GM12878 (cell line): ENCODE results near the gene RNF113B. TPM values are rescaled to one million over a fixed set of nuclear protein-coding genes. Genes with fewer than 3 reads are reported as not detected.

Experiments
- ATAC-seq: fragments of 200-7000 bp; cut with Tn5 transposase; 3 replicates; pipeline ENCODE4 v1.9.1; 2020; ENCODE audit warnings: mild to moderate bottlenecking, moderate library complexity
- BruUV-seq: library from RNA; stranded (reverse); fragments of 400-500 nt; replicated peaks from 2 replicates; lab custom pipeline; 2021; lab: Mats Ljungman, UMichigan
- CTCF ChIA-PET: fragments of 300-600 bp; sonication (Branson Sonifier 250); formaldehyde crosslinking; extraction: SDS; loops from one replicate; lab custom pipeline; 2021; ENCODE audit warnings: inconsistent platforms; lab: Yijun Ruan, JAX
- POLR2A ChIA-PET: fragments of 350-600 bp; formaldehyde crosslinking; extraction: SDS; loops from one replicate; lab custom pipeline; 2021; ENCODE audit warnings: inconsistent platforms; lab: Charles Lee
- RAD21 ChIA-PET: fragments of 300-600 bp; sonication (Branson Sonifier 250); formaldehyde crosslinking; loops from one replicate; lab custom pipeline; 2023; ENCODE audit warnings: antibody characterized with exemption; ENCODE audit not compliant: unreplicated experiment; lab: Charles Lee
- SMC1A ChIA-PET: fragments of 300-600 bp; sonication (Branson Sonifier 250); formaldehyde crosslinking; loops from one replicate; lab custom pipeline; 2023; ENCODE audit not compliant: unreplicated experiment, uncharacterized antibody; lab: Charles Lee
- DNase-seq: peaks from one replicate; pipeline ENCODE4 v3.0.0-alpha.2; 2011; ENCODE audit warnings: low read depth, low spot score
- FAIRE-seq: peaks from 3 replicates; lab custom pipeline; 2011; peaks lifted over from hg19 to GRCh38; lab: Jason Lieb, UNC
- H2AFZ ChIP-seq: 2 replicates; pipeline ENCODE4 v1.6.0; 2011; ENCODE audit warnings: low read depth, low read length, control low read depth; ENCODE audit not compliant: control insufficient read depth
- H3K27ac ChIP-seq: 2 replicates; pipeline ENCODE4 v1.5.1; 2011; ENCODE audit warnings: control low read depth; ENCODE audit not compliant: control insufficient read depth, insufficient read depth
- H3K27me3 ChIP-seq, 2 experiments: replicated peaks in 1 of 2; 2 replicates each; pipeline versions ENCODE4 v1.6.0 to v1.6.1; 2011; ENCODE audit warnings: low read length in 1 of 2; ENCODE audit not compliant: control insufficient read depth in 2 of 2, insufficient read depth in 2 of 2
- H3K36me3 ChIP-seq, 2 experiments: 2 replicates each; pipeline ENCODE4 v1.5.1; 2011; ENCODE audit warnings: low read length in 1 of 2; ENCODE audit not compliant: control insufficient read depth in 2 of 2, insufficient read depth in 2 of 2
- H3K4me1 ChIP-seq: 2 replicates; pipeline ENCODE4 v1.6.1; 2011; ENCODE audit warnings: mild to moderate bottlenecking, low read length, moderate library complexity, mixed read lengths; ENCODE audit not compliant: control insufficient read depth, insufficient read depth
- H3K4me2 ChIP-seq: 2 replicates; pipeline ENCODE4 v1.6.0; 2011; ENCODE audit warnings: control low read depth; ENCODE audit not compliant: control insufficient read depth, insufficient read depth
- H3K4me3 ChIP-seq: fragments of 200-600 bp; sonication (generic); 2 replicates; pipeline ENCODE4 v1.5.1; 2016
- H3K79me2 ChIP-seq: 2 replicates; pipeline ENCODE4 v1.6.0; 2011; ENCODE audit warnings: low read length; ENCODE audit not compliant: control insufficient read depth, insufficient read depth
- H3K9ac ChIP-seq: 2 replicates; pipeline ENCODE4 v1.8.0; 2011; ENCODE audit warnings: low read length, control low read depth, mixed read lengths; ENCODE audit not compliant: control insufficient read depth, insufficient read depth
- H3K9me3 ChIP-seq: replicated peaks from 3 replicates; pipeline ENCODE4 v1.5.1; 2011; ENCODE audit warnings: mild to moderate bottlenecking, low read length; ENCODE audit not compliant: control insufficient read depth, insufficient read depth
- H4K20me1 ChIP-seq: 2 replicates; pipeline ENCODE4 v1.6.0; 2011; ENCODE audit not compliant: control insufficient read depth, insufficient read depth
- CTCF ChIP-seq, 3 experiments: IDR thresholded peaks in 2 of 3; conservative IDR thresholded peaks in 1 of 3; 2 replicates each; pipeline ENCODE4 v1.5.1; 2011; ENCODE audit warnings: low read depth in 3 of 3, low read length in 3 of 3, mild to moderate bottlenecking in 3 of 3, control low read depth in 2 of 3, moderate library complexity in 2 of 3, inconsistent platforms in 1 of 3, mixed read lengths in 1 of 3; ENCODE audit not compliant: control insufficient read depth in 2 of 3, insufficient read depth in 1 of 3; ENCODE audit errors: extremely low read depth in 1 of 3
- JUNB ChIP-seq: IDR thresholded peaks from 2 replicates; pipeline ENCODE4 v1.6.1; 2016; ENCODE audit warnings: antibody characterized with exemption, mild to moderate bottlenecking
- NFYB ChIP-seq: IDR thresholded peaks from 2 replicates; pipeline ENCODE4 v1.6.1; 2011; ENCODE audit warnings: low read depth, mild to moderate bottlenecking, low read length, improper control_type of control experiment, moderate library complexity; ENCODE audit not compliant: insufficient read depth
- RAD21 ChIP-seq: IDR thresholded peaks from 2 replicates; pipeline ENCODE4 v1.6.1; 2011; ENCODE audit warnings: mild to moderate bottlenecking, low read depth, low read length, moderate library complexity; ENCODE audit not compliant: insufficient read depth
- SMAD5 ChIP-seq: IDR thresholded peaks from 2 replicates; pipeline ENCODE4 v1.6.1; 2016; ENCODE audit warnings: antibody characterized with exemption, low read depth
- TAF1 ChIP-seq: IDR thresholded peaks from 2 replicates; pipeline ENCODE4 v1.6.1; 2011; ENCODE audit warnings: mild to moderate bottlenecking, low read depth, low read length, borderline replicate concordance
- TCF12 ChIP-seq: IDR thresholded peaks from 2 replicates; pipeline ENCODE4 v1.6.1; 2011; ENCODE audit warnings: low read depth, mild to moderate bottlenecking, low read length
- YBX1 ChIP-seq: fragments of 450-650 bp; IDR thresholded peaks from 2 replicates; pipeline ENCODE4 v1.6.1; 2016; ENCODE audit warnings: antibody characterized with exemption
- WGBS: methylation state at CpG from one replicate; pipeline ENCODE4 v1.1.6; 2016; ENCODE audit warnings: low lambda C conversion rate; ENCODE audit not compliant: insufficient replicate concordance, insufficient coverage; ENCODE audit errors: missing lambda C conversion rate; 5-methylcytosine and 5-hydroxymethylcytosine counted together
- in situ Hi-C: fragments of 300-500 bp; cut with MboI; formaldehyde crosslinking; loops from 9 replicates; pipeline ENCODE4 v1.14.3; 2018; ENCODE audit warnings: mixed read lengths
- intact Hi-C: fragments of 100-400 bp; cut with micrococcal nuclease; formaldehyde crosslinking; loops from one replicate; pipeline ENCODE4 v1.14.2; 2022; ENCODE audit not compliant: unreplicated experiment
- microRNA-seq: library from miRNA; unstranded; fragments of <30 nt; microRNA quantifications from one replicate; pipeline ENCODE4, GENCODE V29; 2018
- polyA plus RNA-seq, 11 experiments: library from polyadenylated mRNA; depleted of rRNA in 4 of 11; unstranded in 6 of 11; stranded (reverse) in 5 of 11; fragments of >200 nt; fragmentation: Nextera tagmentation in 4 of 11; fragmentation: Illumina TruSeq in 1 of 11; extraction: Ambion mirVana in 4 of 11; extraction: Trizol in 1 of 11; gene quantifications; 1 replicate in 1 of 11; 2 replicates in 10 of 11; pipeline versions ENCODE4 v1.2.1 to v1.2.3, GENCODE V29; 2011 to 2016; ENCODE audit warnings: inconsistent platforms in 2 of 11, missing spikeins in 2 of 11, low read depth in 1 of 11
- small RNA-seq: library from RNA; depleted of rRNA; stranded (forward); fragments of <200 nt; gene quantifications from one replicate; pipeline ENCODE3, GENCODE V24; 2014
- total RNA-seq, 4 experiments: library from RNA; depleted of rRNA in 3 of 4; stranded (reverse); fragments of >200 nt in 3 of 4; fragmentation: Illumina TruSeq in 1 of 4; extraction: Trizol in 1 of 4; gene quantifications; 2 replicates each; pipeline versions ENCODE4 v1.2.1 to v1.2.3, GENCODE V29; 2013 to 2021

RNF113B gene
- total and polyA plus RNA-seq, 10 of the 15 experiments (the other 5 are each of a cell fraction or from before 2014, with no cell fraction given), result not detected

GRCh38 chr13:98129059-98129746 lies 47.9 kb downstream of the RNF113B start:
- Histone ChIP-seq H2AFZ (no peak overlapping the region), H3K9me3 (no peaks in the 10 kb centered on the region; the same call in 2 of the 3 replicates), H3K4me1 (no peaks in the 10 kb centered on the region), H3K27me3 (no peaks in the 10 kb centered on the region; a peak in 1 of 4 replicates), H4K20me1 (no peaks in the 10 kb centered on the region), H3K27ac (no peak overlapping the region), H3K4me2 (no peak overlapping the region), H3K36me3 (no peaks in the 10 kb centered on the region), H3K4me3 (no peak overlapping the region), H3K79me2 (no peaks in the 10 kb centered on the region), H3K9ac (no peak overlapping the region)
- no TSS peak for BruUV-seq
- SMC1A ChIA-PET, result interaction anchor here (0.6 kb wide), 1 partner anchor 17 kb away, joined by 4 read pairs; no protein-coding TSS in a partner anchor
- intact Hi-C loops (no loop called here), in situ Hi-C loops (no loop called here)
- TF ChIP-seq YBX1 (no peak), TCF12 (no peak), NFYB (no peak), TAF1 (no peak), SMAD5 (no peak), JUNB (no peak), CTCF (IDR thresholded peaks at IDR 0.05 in 2 of 3, conservative IDR thresholded peaks at IDR 0.05 in 1 of 3; ENCODE audit: control insufficient read depth in 2 of 3, extremely low read depth in 1 of 3, insufficient read depth in 1 of 3, low read depth in 3 of 3, low read length in 3 of 3) (no peak), RAD21 (no peak)
- DNase-seq (no peak), FAIRE-seq (no peak), ATAC-seq (no peak)
- POLR2A ChIA-PET, result no interaction called here
- RAD21 ChIA-PET, result no interaction called here
- WGBS, result 47% methylated on average over 5 of the region's 5 CpGs
- CTCF ChIA-PET, result no interaction called here

Small RNA genes lying within 50 kb of the gene (microRNA-seq; reads per million reads assigned to microRNA genes)
- not detected for gene MIR3170

Small RNA genes lying within 50 kb of the gene (small RNA-seq; reads per million reads assigned to genes)
- not detected for gene MIR3170

Other genes starting within 250 kb of the RNF113B start
- gene IPO5, start 223.6 kb downstream of the RNF113B start, total RNA-seq (2014; rRNA removed), result 196 and 216 TPM in 2 replicates
- 143 and 144 TPM in 2 replicates for gene IPO5, start 223.6 kb downstream of the RNF113B start, total RNA-seq (2014; rRNA removed; fragmentation: Illumina TruSeq; extraction: Trizol)
- 186 and 189 TPM in 2 replicates for gene IPO5, start 223.6 kb downstream of the RNF113B start, total RNA-seq (2021)
- gene IPO5, start 223.6 kb downstream of the RNF113B start, polyA plus RNA-seq (2011; rRNA removed), result 159 and 175 TPM in 2 replicates
- 160 and 184 TPM in 2 replicates for gene IPO5, start 223.6 kb downstream of the RNF113B start, polyA plus RNA-seq (2014; fragmentation: Illumina TruSeq; extraction: Trizol)
- 10 to 100 TPM; 45.7 to 53.4 TPM for gene IPO5, start 223.6 kb downstream of the RNF113B start, polyA plus RNA-seq (2014; fragmentation: Nextera tagmentation; extraction: Ambion mirVana)
- gene IPO5, start 223.6 kb downstream of the RNF113B start, polyA plus RNA-seq (2014; rRNA removed), result 95.4 and 123 TPM in 2 replicates
- 100 to 1,000 TPM; 105 to 120 TPM for gene IPO5, start 223.6 kb downstream of the RNF113B start, polyA plus RNA-seq (2016; fragmentation: Nextera tagmentation; extraction: Ambion mirVana)
- 0.51 and 0.54 TPM in 2 replicates for gene FARP1, start 34.2 kb downstream of the RNF113B start, total RNA-seq (2014; rRNA removed)
- gene FARP1, start 34.2 kb downstream of the RNF113B start, total RNA-seq (2014; rRNA removed; fragmentation: Illumina TruSeq; extraction: Trizol), result 0.64 and 0.76 TPM in 2 replicates
- 1.5 and 2.2 TPM in 2 replicates for gene FARP1, start 34.2 kb downstream of the RNF113B start, total RNA-seq (2021)
- gene FARP1, start 34.2 kb downstream of the RNF113B start, polyA plus RNA-seq (2011; rRNA removed), result 6.9 and 9.1 TPM in 2 replicates
- 0.27 and 0.78 TPM in 2 replicates for gene FARP1, start 34.2 kb downstream of the RNF113B start, polyA plus RNA-seq (2014; fragmentation: Illumina TruSeq; extraction: Trizol)
- under 1 TPM; 0.20 to 0.52 TPM for gene FARP1, start 34.2 kb downstream of the RNF113B start, polyA plus RNA-seq (2014; fragmentation: Nextera tagmentation; extraction: Ambion mirVana)
- gene FARP1, start 34.2 kb downstream of the RNF113B start, polyA plus RNA-seq (2014; rRNA removed), result 0.17 and 0.23 TPM in 2 replicates
- gene FARP1, start 34.2 kb downstream of the RNF113B start, polyA plus RNA-seq (2016; fragmentation: Nextera tagmentation; extraction: Ambion mirVana), result under 1 TPM; 0.60 to 0.79 TPM